ENCODE measurements around the gene CYSTM1.

CYSTM1 gene

DNA sequence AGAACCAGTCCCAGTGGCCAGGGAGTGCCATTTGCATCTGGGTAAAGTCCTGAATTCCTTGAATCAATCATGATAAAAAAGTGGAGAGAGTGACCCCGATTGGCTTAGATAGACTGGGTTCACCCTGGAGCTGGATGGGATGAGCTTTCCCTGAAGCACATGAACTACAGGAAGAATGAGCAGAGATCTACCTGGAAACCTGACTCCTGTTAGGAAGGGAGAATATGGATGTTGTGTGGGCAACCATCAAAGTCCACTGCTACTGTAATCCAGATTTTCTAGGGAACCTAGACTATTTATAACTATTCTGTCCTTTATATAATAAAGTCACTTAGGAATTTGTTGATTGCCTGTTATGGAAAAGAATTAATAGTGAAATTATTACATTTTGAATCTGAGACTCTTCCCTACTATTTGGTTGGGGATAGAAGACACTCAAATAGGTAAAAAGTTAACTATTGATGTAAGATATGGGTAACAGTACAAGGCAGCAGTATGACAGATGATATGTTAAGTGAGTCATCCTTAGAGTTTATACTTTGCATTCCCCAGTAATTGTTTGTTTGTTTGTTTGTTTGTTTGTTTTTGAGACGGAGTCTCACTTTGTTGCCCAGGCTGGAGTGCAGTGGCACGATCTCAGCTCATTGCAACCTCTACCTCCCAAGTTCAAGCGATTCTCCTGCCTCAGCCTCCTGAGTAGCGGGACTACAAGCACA lies 17.9 kb downstream of the CYSTM1 start:
- TF ChIP-seq, protein P1, sequence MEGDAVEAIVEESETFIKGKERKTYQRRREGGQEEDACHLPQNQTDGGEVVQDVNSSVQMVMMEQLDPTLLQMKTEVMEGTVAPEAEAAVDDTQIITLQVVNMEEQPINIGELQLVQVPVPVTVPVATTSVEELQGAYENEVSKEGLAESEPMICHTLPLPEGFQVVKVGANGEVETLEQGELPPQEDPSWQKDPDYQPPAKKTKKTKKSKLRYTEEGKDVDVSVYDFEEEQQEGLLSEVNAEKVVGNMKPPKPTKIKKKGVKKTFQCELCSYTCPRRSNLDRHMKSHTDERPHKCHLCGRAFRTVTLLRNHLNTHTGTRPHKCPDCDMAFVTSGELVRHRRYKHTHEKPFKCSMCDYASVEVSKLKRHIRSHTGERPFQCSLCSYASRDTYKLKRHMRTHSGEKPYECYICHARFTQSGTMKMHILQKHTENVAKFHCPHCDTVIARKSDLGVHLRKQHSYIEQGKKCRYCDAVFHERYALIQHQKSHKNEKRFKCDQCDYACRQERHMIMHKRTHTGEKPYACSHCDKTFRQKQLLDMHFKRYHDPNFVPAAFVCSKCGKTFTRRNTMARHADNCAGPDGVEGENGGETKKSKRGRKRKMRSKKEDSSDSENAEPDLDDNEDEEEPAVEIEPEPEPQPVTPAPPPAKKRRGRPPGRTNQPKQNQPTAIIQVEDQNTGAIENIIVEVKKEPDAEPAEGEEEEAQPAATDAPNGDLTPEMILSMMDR (IDR thresholded peaks at IDR 0.05; ENCODE audit: borderline replicate concordance, extremely low read depth, low read length, poor library complexity, severe bottlenecking): no peak
- TF ChIP-seq EZH2 (IDR thresholded peaks at IDR 0.05; ENCODE audit: borderline replicate concordance, low read depth, low read length, severe bottlenecking): no peak
- Histone ChIP-seq H2AFZ (ENCODE audit: low read depth, low read length) (no peak overlapping the region), H4K20me1 (ENCODE audit: insufficient read depth, low read length) (no peaks in the 10 kb centered on the region), H3K27me3 (ENCODE audit: insufficient read depth, low read length, poor library complexity) (no peaks in the 10 kb centered on the region), H3K79me2 (ENCODE audit: insufficient read depth, low read length) (no peaks in the 10 kb centered on the region), H3K36me3 (ENCODE audit: insufficient read depth, low read length) (no peaks in the 10 kb centered on the region), H3K9ac (ENCODE audit: low read depth, low read length) (no peak overlapping the region), H3K4me2 (ENCODE audit: insufficient read depth, low read length) (no peak overlapping the region), H3K4me1 (ENCODE audit: insufficient read depth, low read length) (no peaks in the 10 kb centered on the region), H3K27ac (ENCODE audit: low read length) (no peak overlapping the region), H3K4me3 (ENCODE audit: low read depth in 1 of 2, low read length in 2 of 2) (no peak overlapping the region), H3K9me3 (ENCODE audit: insufficient read depth, low read length, severe bottlenecking) (no peaks in the 10 kb centered on the region)
- DNase-seq: no peak
- ATAC-seq (ENCODE audit: insufficient read depth, low read depth): no peak

DNA sequence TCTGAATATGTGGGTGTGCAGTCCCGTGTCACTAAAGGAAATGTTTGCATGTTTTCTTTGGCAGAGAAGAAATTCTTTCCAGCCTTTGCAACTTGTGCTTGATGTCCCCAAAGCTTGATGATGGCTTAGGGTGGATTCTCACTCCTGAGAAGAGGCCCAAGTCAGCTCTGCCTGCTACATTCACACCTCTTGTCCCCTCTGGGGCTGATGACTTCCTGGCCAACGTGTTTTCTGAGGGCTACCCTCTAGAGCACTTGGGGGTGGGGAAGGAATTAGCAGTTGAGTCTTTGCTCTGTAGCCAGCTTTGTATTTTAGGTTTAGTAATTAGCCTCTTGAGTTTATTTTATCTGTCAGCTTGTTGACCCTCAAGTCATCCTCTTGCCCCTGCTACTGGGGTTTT lies 19.7 kb downstream of the CYSTM1 start:
- no peaks in the 10 kb centered on the region for H3K4me1 ChIP-seq (ENCODE audit: insufficient read depth, low read length)
- no peak overlapping the region for H3K9ac ChIP-seq (ENCODE audit: low read depth, low read length)
- no peak for DNase-seq
- H3K79me2 ChIP-seq (ENCODE audit: insufficient read depth, low read length): no peaks in the 10 kb centered on the region
- no peak for TF ChIP-seq EZH2 (IDR thresholded peaks at IDR 0.05; ENCODE audit: borderline replicate concordance, low read depth, low read length, severe bottlenecking)
- TF ChIP-seq, protein P1 (IDR thresholded peaks at IDR 0.05; ENCODE audit: borderline replicate concordance, extremely low read depth, low read length, poor library complexity, severe bottlenecking): no peak
- no peak overlapping the region for H3K27ac ChIP-seq (ENCODE audit: low read length)
- H3K4me2 ChIP-seq (ENCODE audit: insufficient read depth, low read length): no peak overlapping the region
- H3K27me3 ChIP-seq (ENCODE audit: insufficient read depth, low read length, poor library complexity): no peaks in the 10 kb centered on the region
- ATAC-seq (ENCODE audit: insufficient read depth, low read depth): no peak
- H4K20me1 ChIP-seq (ENCODE audit: insufficient read depth, low read length): no peaks in the 10 kb centered on the region
- no peaks in the 10 kb centered on the region for H3K36me3 ChIP-seq (ENCODE audit: insufficient read depth, low read length)
- H3K9me3 ChIP-seq (ENCODE audit: insufficient read depth, low read length, severe bottlenecking): no peaks in the 10 kb centered on the region
- H2AFZ ChIP-seq (ENCODE audit: low read depth, low read length): no peak overlapping the region
- no peak overlapping the region for H3K4me3 ChIP-seq (ENCODE audit: low read depth in 1 of 2, low read length in 2 of 2)

DNA sequence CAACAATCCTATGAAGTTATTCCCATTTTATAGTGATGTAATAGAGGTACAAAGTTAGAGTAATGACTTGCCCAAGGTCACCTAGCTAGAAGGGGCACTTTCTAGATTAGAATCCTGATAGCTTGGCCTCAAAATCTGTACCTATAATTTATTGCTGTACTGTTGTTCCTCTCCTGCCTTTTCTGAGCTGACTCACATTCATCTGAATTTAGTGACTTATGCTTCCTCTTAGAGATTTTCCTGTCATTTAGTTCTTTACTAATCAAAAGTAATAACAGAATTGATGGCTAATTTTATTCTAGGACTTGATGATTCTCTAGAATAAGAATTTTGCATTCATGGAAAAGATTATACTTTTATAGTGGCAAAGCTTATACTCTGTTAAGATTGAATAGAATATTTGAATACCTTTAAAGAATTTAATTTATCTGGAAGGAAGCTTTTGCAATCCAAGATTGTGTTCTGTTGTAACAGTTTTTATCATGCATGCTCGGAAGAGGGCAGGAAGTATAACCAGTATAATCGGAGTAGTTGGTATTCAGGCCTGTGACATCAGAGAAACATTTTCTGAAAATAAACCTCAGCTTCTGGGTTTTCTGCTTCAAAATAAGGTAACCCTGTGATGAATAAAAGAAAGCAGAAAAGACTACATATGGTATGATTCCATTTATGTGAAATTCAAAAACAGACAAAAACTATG lies 21.3 kb downstream of the CYSTM1 start:
- Histone ChIP-seq H3K27ac (ENCODE audit: low read length) (no peak overlapping the region), H3K36me3 (ENCODE audit: insufficient read depth, low read length) (no peaks in the 10 kb centered on the region), H2AFZ (ENCODE audit: low read depth, low read length) (no peak overlapping the region), H3K9me3 (ENCODE audit: insufficient read depth, low read length, severe bottlenecking) (no peaks in the 10 kb centered on the region), H3K27me3 (ENCODE audit: insufficient read depth, low read length, poor library complexity) (no peaks in the 10 kb centered on the region), H3K4me3 (ENCODE audit: low read depth in 1 of 2, low read length in 2 of 2) (no peak overlapping the region), H3K79me2 (ENCODE audit: insufficient read depth, low read length) (no peaks in the 10 kb centered on the region), H3K4me2 (ENCODE audit: insufficient read depth, low read length) (no peak overlapping the region), H4K20me1 (ENCODE audit: insufficient read depth, low read length) (no peaks in the 10 kb centered on the region), H3K9ac (ENCODE audit: low read depth, low read length) (no peak overlapping the region), H3K4me1 (ENCODE audit: insufficient read depth, low read length) (no peaks in the 10 kb centered on the region)
- DNase-seq (no peak), ATAC-seq (ENCODE audit: insufficient read depth, low read depth) (no peak)
- no peak for TF ChIP-seq EZH2 (IDR thresholded peaks at IDR 0.05; ENCODE audit: borderline replicate concordance, low read depth, low read length, severe bottlenecking)
- TF ChIP-seq, protein P1 (IDR thresholded peaks at IDR 0.05; ENCODE audit: borderline replicate concordance, extremely low read depth, low read length, poor library complexity, severe bottlenecking): no peak
